H1 (cell line): ENCODE data around the gene PLXNB2. TPM values are rescaled to one million over a fixed set of nuclear protein-coding genes. Genes with fewer than 3 reads are reported as not detected.

ENCODE experiments used
- CTCF ChIA-PET: fragments of 300-600 bp; sonication (Branson Sonifier 250); formaldehyde crosslinking; loops from one replicate; lab custom pipeline; 2021; ENCODE audit not compliant: partially characterized antibody; lab: Charles Lee
- POLR2A ChIA-PET: fragments of 300-600 bp; sonication (Branson Sonifier 250); formaldehyde crosslinking; loops from one replicate; lab custom pipeline; 2021; ENCODE audit warnings: inconsistent platforms; ENCODE audit not compliant: partially characterized antibody; lab: Charles Lee
- DNase-seq, 2 experiments: peaks; one replicate each; pipeline versions ENCODE4 v3.0.0 to v3.0.0-alpha.2; 2010 to 2022; ENCODE audit warnings: low spot score in 2 of 2, low read depth in 1 of 2, mixed read lengths in 1 of 2
- FAIRE-seq: peaks from 2 replicates; lab custom pipeline; 2011; peaks lifted over from hg19 to GRCh38; lab: Jason Lieb, UNC
- H2AFZ ChIP-seq: 2 replicates; pipeline ENCODE4 v1.8.1; 2012; ENCODE audit warnings: low read length, inconsistent platforms
- H2AK5ac ChIP-seq: 2 replicates; pipeline ENCODE4 v1.6.1; 2013; ENCODE audit warnings: low read depth, low read length
- H2BK120ac ChIP-seq: replicated peaks from 2 replicates; pipeline ENCODE3; 2013; ENCODE audit warnings: low read depth, low read length, inconsistent platforms
- H2BK12ac ChIP-seq: 2 replicates; pipeline ENCODE4 v1.6.1; 2013; ENCODE audit warnings: low read depth, low read length
- H2BK15ac ChIP-seq: 2 replicates; pipeline ENCODE4 v1.6.1; 2013; ENCODE audit warnings: low read length
- H2BK20ac ChIP-seq: 2 replicates; pipeline ENCODE4 v1.6.1; 2013; ENCODE audit warnings: low read length
- H2BK5ac ChIP-seq: 2 replicates; pipeline ENCODE4 v1.6.1; 2013; ENCODE audit warnings: low read depth, low read length
- H3K14ac ChIP-seq: 2 replicates; pipeline ENCODE4 v1.6.1; 2013; ENCODE audit warnings: inconsistent platforms; ENCODE audit not compliant: insufficient read length
- H3K18ac ChIP-seq: 2 replicates; pipeline ENCODE4 v1.6.1; 2013; ENCODE audit warnings: low read length; ENCODE audit errors: extremely low read depth
- H3K23ac ChIP-seq: 2 replicates; pipeline ENCODE4 v1.6.1; 2013; ENCODE audit warnings: inconsistent platforms; ENCODE audit not compliant: insufficient read length
- H3K23me2 ChIP-seq: 2 replicates; pipeline ENCODE4 v1.6.1; 2013; ENCODE audit warnings: low read depth, low read length
- H3K27ac ChIP-seq: 2 replicates; pipeline ENCODE4 v1.6.1; 2011; ENCODE audit warnings: low read depth, low read length, inconsistent platforms
- H3K27me3 ChIP-seq, 4 experiments: replicated peaks in 1 of 4; 1 replicate in 1 of 4; 2 replicates in 3 of 4; pipeline versions ENCODE4 v1.6.1 to v1.8.1; 2011 to 2013; ENCODE audit warnings: low read length in 3 of 4, mild to moderate bottlenecking in 3 of 4, inconsistent platforms in 2 of 4, mixed read lengths in 2 of 4, moderate library complexity in 1 of 4; ENCODE audit not compliant: control insufficient read depth in 3 of 4, insufficient read depth in 3 of 4; ENCODE audit errors: extremely low read depth in 1 of 4
- H3K36me3 ChIP-seq, 4 experiments: 2 replicates each; pipeline versions ENCODE4 v1.6.1 to v1.8.1; 2011 to 2013; ENCODE audit warnings: mild to moderate bottlenecking in 4 of 4, low read length in 3 of 4, moderate library complexity in 2 of 4, control low read depth in 1 of 4, inconsistent platforms in 1 of 4; ENCODE audit not compliant: insufficient read depth in 4 of 4, control insufficient read depth in 2 of 4
- H3K4ac ChIP-seq: replicated peaks from 2 replicates; pipeline ENCODE3; 2013; ENCODE audit warnings: low read length, low read depth, mixed read lengths, inconsistent platforms; ENCODE audit not compliant: insufficient read length
- H3K4me1 ChIP-seq, 4 experiments: replicated peaks in 1 of 4; 1 replicate in 1 of 4; 2 replicates in 3 of 4; pipeline versions ENCODE4 v1.6.1 to v1.8.1; 2011 to 2013; ENCODE audit warnings: low read length in 3 of 4, inconsistent platforms in 2 of 4, mixed read lengths in 1 of 4; ENCODE audit not compliant: insufficient read depth in 4 of 4, control insufficient read depth in 3 of 4
- H3K4me2 ChIP-seq, 2 experiments: 2 replicates each; pipeline versions ENCODE4 v1.6.1 to v1.8.1; 2011 to 2013; ENCODE audit warnings: low read depth in 2 of 2, low read length in 2 of 2, control low read depth in 1 of 2, inconsistent platforms in 1 of 2, mild to moderate bottlenecking in 1 of 2; ENCODE audit not compliant: insufficient read depth in 1 of 2
- H3K4me3 ChIP-seq, 4 experiments: fragments of 200-600, 300-600 bp in 1 of 4; sonication (generic), shearing (Covaris generic), sonication (Bioruptor Twin) in 1 of 4; 2 replicates each; pipeline versions ENCODE4 v1.5.1 to v1.8.1; 2011 to 2016; ENCODE audit warnings: low read length in 4 of 4, low read depth in 3 of 4, control low read depth in 2 of 4, inconsistent platforms in 2 of 4, mild to moderate bottlenecking in 2 of 4, mixed read lengths in 1 of 4, moderate library complexity in 1 of 4; ENCODE audit not compliant: insufficient read depth in 2 of 4; ENCODE audit errors: extremely low read depth in 1 of 4
- H3K56ac ChIP-seq: replicated peaks from 2 replicates; pipeline ENCODE3; 2013; ENCODE audit warnings: low read depth, mild to moderate bottlenecking, mixed read lengths, low read length, inconsistent platforms; ENCODE audit not compliant: insufficient read length
- H3K79me1 ChIP-seq: 2 replicates; pipeline ENCODE4 v1.6.1; 2013; ENCODE audit warnings: low read depth, low read length, control low read depth
- H3K79me2 ChIP-seq, 2 experiments: 2 replicates each; pipeline versions ENCODE4 v1.6.1 to v1.8.1; 2012 to 2013; ENCODE audit warnings: low read length in 2 of 2, mild to moderate bottlenecking in 2 of 2, inconsistent platforms in 1 of 2; ENCODE audit not compliant: insufficient read depth in 2 of 2, control insufficient read depth in 1 of 2
- H3K9ac ChIP-seq, 4 experiments: replicated peaks in 1 of 4; 1 replicate in 1 of 4; 2 replicates in 3 of 4; pipeline versions ENCODE4 v1.6.1 to v1.8.1; 2011 to 2013; ENCODE audit warnings: low read depth in 3 of 4, low read length in 3 of 4, control low read depth in 2 of 4, mild to moderate bottlenecking in 2 of 4, moderate library complexity in 2 of 4, inconsistent platforms in 1 of 4; ENCODE audit errors: extremely low read depth in 1 of 4
- H3K9me3 ChIP-seq, 2 experiments: 2 replicates each; pipeline versions ENCODE4 v1.6.1 to v1.8.1; 2012 to 2013; ENCODE audit warnings: mild to moderate bottlenecking in 2 of 2, moderate library complexity in 2 of 2, control low read depth in 1 of 2, inconsistent platforms in 1 of 2, low read depth in 1 of 2, low read length in 1 of 2, mixed read lengths in 1 of 2; ENCODE audit not compliant: insufficient read depth in 2 of 2
- H4K20me1 ChIP-seq, 2 experiments: replicated peaks in 1 of 2; 2 replicates each; pipeline versions ENCODE3 to v1.8.1; 2011 to 2013; ENCODE audit warnings: inconsistent platforms in 2 of 2, low read length in 2 of 2, mild to moderate bottlenecking in 1 of 2; ENCODE audit not compliant: insufficient read depth in 2 of 2, control insufficient read depth in 1 of 2
- H4K5ac ChIP-seq: 2 replicates; pipeline ENCODE4 v1.6.1; 2013; ENCODE audit warnings: low read length, low read depth, mixed read lengths, inconsistent platforms; ENCODE audit not compliant: insufficient read length
- H4K8ac ChIP-seq: 2 replicates; pipeline ENCODE4 v1.8.0; 2013; ENCODE audit warnings: mild to moderate bottlenecking, moderate library complexity, low read length, inconsistent platforms; ENCODE audit not compliant: insufficient read depth; ENCODE audit errors: extremely low read depth
- H4K91ac ChIP-seq: replicated peaks from 2 replicates; pipeline ENCODE3; 2013; ENCODE audit warnings: low read length, mixed read lengths, inconsistent platforms; ENCODE audit not compliant: insufficient read length
- EGR1 ChIP-seq: IDR thresholded peaks from 2 replicates; pipeline ENCODE4 v1.6.1; 2011; ENCODE audit warnings: low read depth, low read length, borderline replicate concordance
- GABPA ChIP-seq: IDR thresholded peaks from 2 replicates; pipeline ENCODE4 v1.6.1; 2011; ENCODE audit warnings: mild to moderate bottlenecking, low read length, moderate library complexity, borderline replicate concordance; ENCODE audit not compliant: insufficient read depth
- JUN ChIP-seq: IDR thresholded peaks from 2 replicates; pipeline ENCODE4 v1.6.1; 2011; ENCODE audit warnings: low read depth, mild to moderate bottlenecking, improper control_type of control experiment, low read length
- POU5F1 ChIP-seq: IDR thresholded peaks from 2 replicates; pipeline ENCODE4 v1.6.1; 2011; ENCODE audit warnings: low read depth, mild to moderate bottlenecking, low read length, moderate library complexity
- RAD21 ChIP-seq, 2 experiments: IDR thresholded peaks in 1 of 2; conservative IDR thresholded peaks in 1 of 2; 2 replicates each; pipeline ENCODE4 v1.6.1; 2011; ENCODE audit warnings: low read depth in 2 of 2, low read length in 2 of 2, improper control_type of control experiment in 1 of 2, inconsistent platforms in 1 of 2, mild to moderate bottlenecking in 1 of 2, moderate library complexity in 1 of 2
- SIX5 ChIP-seq: IDR thresholded peaks from 2 replicates; pipeline ENCODE4 v1.6.1; 2011; ENCODE audit warnings: mild to moderate bottlenecking, low read depth, low read length
- WGBS, 2 experiments: shearing (Covaris generic) in 1 of 2; methylation state at CpG; one replicate each; pipeline versions ENCODE4 v1.1.6 to v1.1.7; 2013 to 2015; ENCODE audit warnings: low lambda C conversion rate in 2 of 2, mixed read lengths in 2 of 2, inconsistent platforms in 1 of 2, low coverage in 1 of 2, missing lambda C conversion rate in 1 of 2; ENCODE audit not compliant: insufficient replicate concordance in 2 of 2, insufficient coverage in 1 of 2, insufficient read length in 1 of 2; ENCODE audit errors: extremely low coverage in 1 of 2, missing lambda C conversion rate in 1 of 2; 5-methylcytosine and 5-hydroxymethylcytosine counted together
- polyA plus RNA-seq, 7 experiments: library from polyadenylated mRNA; depleted of rRNA in 3 of 7; stranded (reverse) in 5 of 7; unstranded in 2 of 7; fragments of >200 nt in 5 of 7; fragments of 200-250 nt in 2 of 7; gene quantifications; 1 replicate in 5 of 7; 2 replicates in 1 of 7; 4 replicates in 1 of 7; pipeline versions ENCODE4 v1.2.1 to v1.2.3, GENCODE V29; 2011 to 2013; ENCODE audit warnings: missing spikeins in 2 of 7, mixed read lengths in 2 of 7
- total RNA-seq: library from RNA; stranded (reverse); fragmentation: NEBNext Ultra II Directional; extraction: Animal tissue kit (Norgen Biotek cat#: 25700); gene quantifications from 2 replicates; pipeline ENCODE4 v1.2.1, GENCODE V29; 2021

Gene PLXNB2
- total and polyA plus RNA-seq, 2 of the 8 experiments (the other 6 are each of a cell fraction or from before 2014, with no cell fraction given) = 58.3 to 92.8 TPM

GRCh38 chr22:50304528-50305392 is 2.7 kb downstream of the PLXNB2 start:
- Histone ChIP-seq H3K9ac (no peak overlapping the region), H3K4me1 (peaks cover 3 to 42% (median 26%) of the 10 kb centered on the region in 4 experiments)
- POLR2A ChIA-PET = interaction anchor here (0.7 to 2.4 kb wide), 2 partner anchors 10 to 17 kb away, joined by 3 to 15 read pairs; no protein-coding TSS in a partner anchor

More at GRCh38 chr22:50304528-50305392, 2.7 kb downstream of the PLXNB2 start:
- Histone ChIP-seq H4K91ac (peak overlapping the region; percentile 91), H2BK15ac (0 out of 2 replicates have a peak overlapping the region, but pooled peaks have one; percentile 88), H3K9me3 (no peaks in the 10 kb centered on the region; a peak in 1 of 4 replicates), H4K8ac (peak overlapping the region; percentile 14; the same call in 1 of the 2 replicates), H2BK120ac (peak overlapping the region; percentile 43), H2AK5ac (peak overlapping the region; percentile 87; the same call in 1 of the 2 replicates), H2BK12ac (peak overlapping the region; percentile 87; the same call in 1 of the 2 replicates), H3K18ac (no peak overlapping the region; the same call in 1 of the 2 replicates), H3K36me3 (no peaks in the 10 kb centered on the region), H2AFZ (no peak overlapping the region), H3K14ac (no peak overlapping the region), H3K4me3 (no peak overlapping the region), H4K5ac (peak overlapping the region; percentile 21), H3K23ac (no peak overlapping the region), H3K27ac (no peak overlapping the region), H3K4me2 (no peak overlapping the region; a peak in 1 of 4 replicates), H3K79me2 (peaks cover 0 to 8% of the 10 kb centered on the region in 2 experiments; a peak in 2 of 4 replicates), H2BK20ac (0 out of 2 replicates have a peak overlapping the region, but pooled peaks have one; percentile 61), H3K23me2 (peaks cover 9% of the 10 kb centered on the region; the same call in 1 of the 2 replicates), H3K56ac (no peak overlapping the region), H2BK5ac (0 out of 2 replicates have a peak overlapping the region, but pooled peaks have one; percentile 39), H3K4ac (peak overlapping the region; percentile 53), H3K79me1 (peaks cover 4% of the 10 kb centered on the region), H4K20me1 (peaks cover 8 to 24% of the 10 kb centered on the region in 2 experiments), H3K27me3 (no peaks in the 10 kb centered on the region; a peak in 2 of 7 replicates)
- no peak for FAIRE-seq
- DNase-seq = no peak
- WGBS, 2 experiments = 94% methylated on average over 17 of the region's 22 CpGs; no CpG with 5 or more reads in 1 of the 2 experiments
- CTCF ChIA-PET = interaction anchor here (1.0 to 3.2 kb wide), 9 partner anchors 8 to 52 kb away, joined by 3 to 16 read pairs (median 7); no protein-coding TSS in a partner anchor
- TF ChIP-seq RAD21 (IDR thresholded peaks at IDR 0.05 in 1 of 2, conservative IDR thresholded peaks at IDR 0.05 in 1 of 2; ENCODE audit: low read depth in 2 of 2, low read length in 2 of 2) (no peak), SIX5 (no peak), POU5F1 (no peak), EGR1 (no peak), JUN (no peak), GABPA (no peak)
